K562 (cell line): ENCODE results near the gene ZAP70. TPM values are rescaled to one million over a fixed set of nuclear protein-coding genes. Genes with fewer than 3 reads are reported as not detected.

Experiments used
- FOXA3 ChIP-seq, 2 experiments: fragments of 450-650 bp in 1 of 2; sonication (generic) in 1 of 2; formaldehyde crosslinking; IDR thresholded peaks in 1 of 2; conservative IDR thresholded peaks in 1 of 2; 2 replicates each; pipeline versions ENCODE4 v1.4.0 to v1.8.0; 2020 to 2022; ENCODE audit warnings: mild to moderate bottlenecking in 2 of 2, missing genetic modification reagents in 1 of 2
- FOXM1 ChIP-seq, 2 experiments: fragments of 450-650 bp in 1 of 2; sonication (generic) in 1 of 2; formaldehyde crosslinking in 1 of 2; IDR thresholded peaks; 2 replicates each; pipeline versions ENCODE4 v1.6.1 to v1.9.0; 2017 to 2022; ENCODE audit warnings: low read depth in 2 of 2, mild to moderate bottlenecking in 2 of 2, missing genetic modification reagents in 1 of 2, moderate library complexity in 1 of 2
- HDGF ChIP-seq: fragments of 450-650 bp; IDR thresholded peaks from 2 replicates; pipeline ENCODE4 v1.6.1; 2016
- LEF1 ChIP-seq: fragments of 450-650 bp; IDR thresholded peaks from 2 replicates; pipeline ENCODE4 v1.6.1; 2016; ENCODE audit warnings: mild to moderate bottlenecking
- PHF8 ChIP-seq: fragments of 200-600 bp; sonication (generic); IDR thresholded peaks from 2 replicates; pipeline ENCODE4 v1.6.1; 2012; ENCODE audit warnings: mixed run types, mild to moderate bottlenecking, inconsistent platforms, low read length, moderate library complexity, borderline replicate concordance
- TCFL5 ChIP-seq: fragments of 250-450 bp; sonication (Bioruptor Pico); conservative IDR thresholded peaks from 2 replicates; pipeline ENCODE4 v1.6.1; 2021; ENCODE audit warnings: mild to moderate bottlenecking, moderate library complexity, matching md5 sums
- ZNF174 ChIP-seq: fragments of 250-450 bp; sonication (Bioruptor Pico); IDR thresholded peaks from 2 replicates; pipeline ENCODE4 v1.4.0; 2020; ENCODE audit warnings: mild to moderate bottlenecking
- ZNF384 ChIP-seq: IDR thresholded peaks from 2 replicates; pipeline ENCODE4 v1.6.1; 2012; ENCODE audit warnings: low read depth, low read length, improper control_type of control experiment
- polyA plus RNA-seq, 8 experiments: library from polyadenylated mRNA; depleted of rRNA in 4 of 8; stranded (reverse) in 5 of 8; unstranded in 3 of 8; fragments of >200 nt; fragmentation: Nextera tagmentation in 2 of 8; fragmentation: Illumina TruSeq in 1 of 8; extraction: Ambion mirVana in 2 of 8; extraction: Trizol in 1 of 8; gene quantifications; 2 replicates each; pipeline versions ENCODE4 v1.2.1 to v1.2.3, GENCODE V29; 2011 to 2014; ENCODE audit warnings: inconsistent platforms in 1 of 8, missing spikeins in 1 of 8
- total RNA-seq, 7 experiments: library from RNA; depleted of rRNA in 6 of 7; stranded (reverse); fragments of >200 nt in 6 of 7; fragmentation: Illumina TruSeq in 2 of 7; extraction: Trizol in 2 of 7; gene quantifications; 2 replicates each; pipeline versions ENCODE4 v1.2.1 to v1.2.3, GENCODE V29; 2011 to 2021; ENCODE audit warnings: low replicate concordance in 1 of 7
- TF ChIP-seq, protein P1 (sequence below), 3 experiments: fragments of 200-800 bp in 1 of 3; fragments of 250-450 bp in 1 of 3; fragments of 450-650 bp in 1 of 3; sonication (Bioruptor Pico) in 1 of 3; sonication (Bioruptor generic) in 1 of 3; formaldehyde crosslinking in 1 of 3; IDR thresholded peaks; 2 replicates each; pipeline versions ENCODE4 v1.6.1 to v1.8.0; 2016 to 2022; ENCODE audit warnings: mild to moderate bottlenecking in 2 of 3, missing genetic modification characterization in 2 of 3, missing compliant biosample characterization in 1 of 3, moderate library complexity in 1 of 3
- TF ChIP-seq, protein P2 (sequence below): sonication (generic); formaldehyde crosslinking; IDR thresholded peaks from 2 replicates; pipeline ENCODE4 v1.8.0; 2022; ENCODE audit warnings: missing genetic modification reagents, mild to moderate bottlenecking, borderline replicate concordance
- TF ChIP-seq, protein P3 (sequence below): IDR thresholded peaks from 2 replicates; pipeline ENCODE4 v1.6.1; 2014; ENCODE audit warnings: antibody characterized with exemption
- TF ChIP-seq, protein P4 (sequence below), 2 experiments: IDR thresholded peaks in 1 of 2; conservative IDR thresholded peaks in 1 of 2; 2 replicates each; pipeline ENCODE4 v1.6.1; 2016; ENCODE audit warnings: low read depth in 2 of 2, mild to moderate bottlenecking in 1 of 2, missing compliant biosample characterization in 1 of 2, missing genetic modification characterization in 1 of 2, moderate library complexity in 1 of 2
- TF ChIP-seq, protein P5 (sequence below): fragments of 250-450 bp; sonication (Bioruptor Pico); IDR thresholded peaks from 2 replicates; pipeline ENCODE4 v1.5.0; 2021; ENCODE audit warnings: mild to moderate bottlenecking, borderline replicate concordance

ZAP70 gene
- total and polyA plus RNA-seq, 9 of the 15 experiments (the other 6 are each of a cell fraction or from before 2014, with no cell fraction given), result 0.06 to 0.80 (median 0.21) TPM; not detected in 1

DNA sequence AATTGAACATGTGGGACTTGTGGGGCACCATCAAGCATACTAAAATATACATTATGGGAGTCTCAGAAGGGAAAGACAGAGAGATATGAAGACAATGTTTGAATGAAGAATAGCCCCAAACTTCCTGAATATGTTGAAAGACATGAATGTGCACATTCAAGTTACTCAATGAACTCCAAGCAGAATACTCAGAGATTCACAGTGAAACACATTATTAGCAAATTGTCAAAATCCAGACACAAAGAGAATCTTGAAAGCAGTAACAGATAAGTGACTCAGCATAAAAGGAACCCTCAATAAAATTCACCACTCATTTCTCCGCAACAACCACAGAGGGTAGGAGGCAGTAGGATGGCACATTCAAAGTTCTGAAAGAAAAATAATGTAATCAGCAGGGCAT is 35.1 kb upstream of the ZAP70 start (continued):
- TF ChIP-seq, protein P1, sequence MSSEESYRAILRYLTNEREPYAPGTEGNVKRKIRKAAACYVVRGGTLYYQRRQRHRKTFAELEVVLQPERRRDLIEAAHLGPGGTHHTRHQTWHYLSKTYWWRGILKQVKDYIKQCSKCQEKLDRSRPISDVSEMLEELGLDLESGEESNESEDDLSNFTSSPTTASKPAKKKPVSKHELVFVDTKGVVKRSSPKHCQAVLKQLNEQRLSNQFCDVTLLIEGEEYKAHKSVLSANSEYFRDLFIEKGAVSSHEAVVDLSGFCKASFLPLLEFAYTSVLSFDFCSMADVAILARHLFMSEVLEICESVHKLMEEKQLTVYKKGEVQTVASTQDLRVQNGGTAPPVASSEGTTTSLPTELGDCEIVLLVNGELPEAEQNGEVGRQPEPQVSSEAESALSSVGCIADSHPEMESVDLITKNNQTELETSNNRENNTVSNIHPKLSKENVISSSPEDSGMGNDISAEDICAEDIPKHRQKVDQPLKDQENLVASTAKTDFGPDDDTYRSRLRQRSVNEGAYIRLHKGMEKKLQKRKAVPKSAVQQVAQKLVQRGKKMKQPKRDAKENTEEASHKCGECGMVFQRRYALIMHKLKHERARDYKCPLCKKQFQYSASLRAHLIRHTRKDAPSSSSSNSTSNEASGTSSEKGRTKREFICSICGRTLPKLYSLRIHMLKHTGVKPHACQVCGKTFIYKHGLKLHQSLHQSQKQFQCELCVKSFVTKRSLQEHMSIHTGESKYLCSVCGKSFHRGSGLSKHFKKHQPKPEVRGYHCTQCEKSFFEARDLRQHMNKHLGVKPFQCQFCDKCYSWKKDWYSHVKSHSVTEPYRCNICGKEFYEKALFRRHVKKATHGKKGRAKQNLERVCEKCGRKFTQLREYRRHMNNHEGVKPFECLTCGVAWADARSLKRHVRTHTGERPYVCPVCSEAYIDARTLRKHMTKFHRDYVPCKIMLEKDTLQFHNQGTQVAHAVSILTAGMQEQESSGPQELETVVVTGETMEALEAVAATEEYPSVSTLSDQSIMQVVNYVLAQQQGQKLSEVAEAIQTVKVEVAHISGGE (CRISPR knock-in tag; IDR thresholded peaks at IDR 0.05), result no peak
- TF ChIP-seq TCFL5 (CRISPR knock-in tag), result no peak
- TF ChIP-seq ZNF384, result no peak
- TF ChIP-seq, protein P2, sequence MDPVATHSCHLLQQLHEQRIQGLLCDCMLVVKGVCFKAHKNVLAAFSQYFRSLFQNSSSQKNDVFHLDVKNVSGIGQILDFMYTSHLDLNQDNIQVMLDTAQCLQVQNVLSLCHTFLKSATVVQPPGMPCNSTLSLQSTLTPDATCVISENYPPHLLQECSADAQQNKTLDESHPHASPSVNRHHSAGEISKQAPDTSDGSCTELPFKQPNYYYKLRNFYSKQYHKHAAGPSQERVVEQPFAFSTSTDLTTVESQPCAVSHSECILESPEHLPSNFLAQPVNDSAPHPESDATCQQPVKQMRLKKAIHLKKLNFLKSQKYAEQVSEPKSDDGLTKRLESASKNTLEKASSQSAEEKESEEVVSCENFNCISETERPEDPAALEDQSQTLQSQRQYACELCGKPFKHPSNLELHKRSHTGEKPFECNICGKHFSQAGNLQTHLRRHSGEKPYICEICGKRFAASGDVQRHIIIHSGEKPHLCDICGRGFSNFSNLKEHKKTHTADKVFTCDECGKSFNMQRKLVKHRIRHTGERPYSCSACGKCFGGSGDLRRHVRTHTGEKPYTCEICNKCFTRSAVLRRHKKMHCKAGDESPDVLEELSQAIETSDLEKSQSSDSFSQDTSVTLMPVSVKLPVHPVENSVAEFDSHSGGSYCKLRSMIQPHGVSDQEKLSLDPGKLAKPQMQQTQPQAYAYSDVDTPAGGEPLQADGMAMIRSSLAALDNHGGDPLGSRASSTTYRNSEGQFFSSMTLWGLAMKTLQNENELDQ (CRISPR knock-in tag), result no peak
- no peak for TF ChIP-seq FOXA3 (CRISPR knock-in tag; conservative IDR thresholded peaks at IDR 0.05 in 1 of 2, IDR thresholded peaks at IDR 0.05 in 1 of 2)
- TF ChIP-seq, protein P3, sequence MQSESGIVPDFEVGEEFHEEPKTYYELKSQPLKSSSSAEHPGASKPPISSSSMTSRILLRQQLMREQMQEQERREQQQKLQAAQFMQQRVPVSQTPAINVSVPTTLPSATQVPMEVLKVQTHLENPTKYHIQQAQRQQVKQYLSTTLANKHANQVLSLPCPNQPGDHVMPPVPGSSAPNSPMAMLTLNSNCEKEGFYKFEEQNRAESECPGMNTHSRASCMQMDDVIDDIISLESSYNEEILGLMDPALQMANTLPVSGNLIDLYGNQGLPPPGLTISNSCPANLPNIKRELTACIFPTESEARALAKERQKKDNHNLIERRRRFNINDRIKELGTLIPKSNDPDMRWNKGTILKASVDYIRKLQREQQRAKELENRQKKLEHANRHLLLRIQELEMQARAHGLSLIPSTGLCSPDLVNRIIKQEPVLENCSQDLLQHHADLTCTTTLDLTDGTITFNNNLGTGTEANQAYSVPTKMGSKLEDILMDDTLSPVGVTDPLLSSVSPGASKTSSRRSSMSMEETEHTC, result no peak
- no peak for TF ChIP-seq LEF1
- TF ChIP-seq FOXM1 (IDR thresholded peaks at IDR 0.05; ENCODE audit: low read depth), result no peak
- TF ChIP-seq FOXM1 (CRISPR knock-in tag; IDR thresholded peaks at IDR 0.05; ENCODE audit: low read depth), result no peak
- TF ChIP-seq, protein P4, sequence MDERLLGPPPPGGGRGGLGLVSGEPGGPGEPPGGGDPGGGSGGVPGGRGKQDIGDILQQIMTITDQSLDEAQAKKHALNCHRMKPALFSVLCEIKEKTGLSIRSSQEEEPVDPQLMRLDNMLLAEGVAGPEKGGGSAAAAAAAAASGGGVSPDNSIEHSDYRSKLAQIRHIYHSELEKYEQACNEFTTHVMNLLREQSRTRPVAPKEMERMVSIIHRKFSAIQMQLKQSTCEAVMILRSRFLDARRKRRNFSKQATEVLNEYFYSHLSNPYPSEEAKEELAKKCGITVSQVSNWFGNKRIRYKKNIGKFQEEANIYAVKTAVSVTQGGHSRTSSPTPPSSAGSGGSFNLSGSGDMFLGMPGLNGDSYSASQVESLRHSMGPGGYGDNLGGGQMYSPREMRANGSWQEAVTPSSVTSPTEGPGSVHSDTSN (CRISPR knock-in tag; IDR thresholded peaks at IDR 0.05; ENCODE audit: low read depth), result no peak
- TF ChIP-seq, protein P4 (tag; conservative IDR thresholded peaks at IDR 0.05; ENCODE audit: low read depth), result no peak
- TF ChIP-seq PHF8, result no peak
- no peak for TF ChIP-seq ZNF174 (CRISPR knock-in tag)
- no peak for TF ChIP-seq HDGF
- TF ChIP-seq, protein P5, sequence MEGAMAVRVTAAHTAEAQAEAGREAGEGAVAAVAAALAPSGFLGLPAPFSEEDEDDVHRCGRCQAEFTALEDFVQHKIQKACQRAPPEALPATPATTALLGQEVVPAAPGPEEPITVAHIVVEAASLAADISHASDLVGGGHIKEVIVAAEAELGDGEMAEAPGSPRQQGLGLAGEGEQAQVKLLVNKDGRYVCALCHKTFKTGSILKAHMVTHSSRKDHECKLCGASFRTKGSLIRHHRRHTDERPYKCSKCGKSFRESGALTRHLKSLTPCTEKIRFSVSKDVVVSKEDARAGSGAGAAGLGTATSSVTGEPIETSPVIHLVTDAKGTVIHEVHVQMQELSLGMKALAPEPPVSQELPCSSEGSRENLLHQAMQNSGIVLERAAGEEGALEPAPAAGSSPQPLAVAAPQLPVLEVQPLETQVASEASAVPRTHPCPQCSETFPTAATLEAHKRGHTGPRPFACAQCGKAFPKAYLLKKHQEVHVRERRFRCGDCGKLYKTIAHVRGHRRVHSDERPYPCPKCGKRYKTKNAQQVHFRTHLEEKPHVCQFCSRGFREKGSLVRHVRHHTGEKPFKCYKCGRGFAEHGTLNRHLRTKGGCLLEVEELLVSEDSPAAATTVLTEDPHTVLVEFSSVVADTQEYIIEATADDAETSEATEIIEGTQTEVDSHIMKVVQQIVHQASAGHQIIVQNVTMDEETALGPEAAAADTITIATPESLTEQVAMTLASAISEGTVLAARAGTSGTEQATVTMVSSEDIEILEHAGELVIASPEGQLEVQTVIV, result no peak
